Thoracic aorta (tissue), 2 donors: ENCODE results near the gene CAMK1D. TPM values are rescaled to one million over a fixed set of nuclear protein-coding genes. Genes with fewer than 3 reads are reported as not detected.
"Not testable (repeated sequence)": the region's sequence is repeated elsewhere in the genome, so short reads cannot be mapped to it uniquely, and the experiment has no call there.

Experiments used
- ATAC-seq: fragments of 150-250 bp; one replicate; pipeline ENCODE4 v1.8.0; 2017; ENCODE audit warnings: low read depth; ENCODE audit not compliant: insufficient number of reproducible peaks, low FRiP score
- DNase-seq: peaks from one replicate; pipeline ENCODE4 v3.0.0-alpha.2; 2020; ENCODE audit warnings: low spot score
- H3K27ac ChIP-seq, 2 donors: fragments of 200-600 bp; sonication (generic); 1 replicate in 1 of 2; 2 replicates in 1 of 2; pipeline ENCODE4 v1.5.1; 2016; ENCODE audit warnings: mild to moderate bottlenecking in 2 of 2, moderate library complexity in 2 of 2
- H3K27me3 ChIP-seq: fragments of 200-600 bp; sonication (generic); replicated peaks from 2 replicates; pipeline ENCODE4 v1.6.0; 2016; ENCODE audit warnings: mild to moderate bottlenecking; ENCODE audit not compliant: insufficient read depth
- H3K36me3 ChIP-seq: fragments of 200-600 bp; sonication (generic); one replicate; pipeline ENCODE4 v1.5.1; 2016
- H3K4me1 ChIP-seq, 2 donors: fragments of 200-600 bp; sonication (generic); 1 replicate in 1 of 2; 2 replicates in 1 of 2; pipeline versions ENCODE4 v1.5.1 to v1.6.0; 2016; ENCODE audit warnings: low read depth in 2 of 2, mild to moderate bottlenecking in 1 of 2; ENCODE audit not compliant: control insufficient read depth in 1 of 2
- H3K4me3 ChIP-seq: fragments of 200-600 bp; sonication (generic); 2 replicates; pipeline ENCODE4 v1.5.1; 2016; ENCODE audit warnings: mild to moderate bottlenecking
- H3K9me3 ChIP-seq: fragments of 200-600 bp; sonication (generic); 2 replicates; pipeline ENCODE4 v1.5.1; 2016
- total RNA-seq, 2 donors: library from RNA; depleted of rRNA; stranded (reverse); fragments of >200 nt; gene quantifications; one replicate each; pipeline versions ENCODE4 v1.1.0 to v1.2.3, GENCODE V29; 2016
- TF ChIP-seq, protein P1 (sequence below): fragments of 200-600 bp; sonication (generic); IDR thresholded peaks from one replicate; pipeline ENCODE4 v1.5.1; 2019; ENCODE audit warnings: antibody characterized with exemption

The CAMK1D gene
- total RNA-seq, 2 donors from 2014 or later, result 8.7 to 11.2 TPM

DNA sequence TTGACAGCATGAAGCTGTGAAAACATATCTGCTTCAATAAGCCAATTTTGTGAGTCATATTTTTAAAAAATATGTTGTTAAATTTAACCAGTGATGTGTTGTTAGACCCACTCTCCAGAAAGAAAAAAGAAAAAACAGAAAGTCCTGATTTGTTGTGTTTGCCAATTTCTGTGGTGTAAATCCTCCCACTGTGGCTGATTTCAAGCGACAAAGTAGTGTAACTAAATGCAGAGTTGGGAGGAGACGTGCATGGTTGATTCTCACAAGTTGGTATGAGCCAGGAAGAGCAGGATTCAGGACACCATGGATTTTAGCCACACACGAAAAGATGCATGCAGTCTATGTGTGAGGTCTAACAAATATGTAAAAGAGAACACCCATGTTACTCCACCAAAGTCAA, 513.1 kb downstream of the CAMK1D start:
- Histone ChIP-seq H3K9me3 (no peaks in the 10 kb centered on the region), H3K27ac (no peak overlapping the region), H3K27me3 (no peaks in the 10 kb centered on the region), H3K4me1 (no peaks in the 10 kb centered on the region), H3K36me3 (no peaks in the 10 kb centered on the region), H3K4me3 (no peak overlapping the region)
- ATAC-seq (no peak), DNase-seq (no peak)
- TF ChIP-seq, protein P1, sequence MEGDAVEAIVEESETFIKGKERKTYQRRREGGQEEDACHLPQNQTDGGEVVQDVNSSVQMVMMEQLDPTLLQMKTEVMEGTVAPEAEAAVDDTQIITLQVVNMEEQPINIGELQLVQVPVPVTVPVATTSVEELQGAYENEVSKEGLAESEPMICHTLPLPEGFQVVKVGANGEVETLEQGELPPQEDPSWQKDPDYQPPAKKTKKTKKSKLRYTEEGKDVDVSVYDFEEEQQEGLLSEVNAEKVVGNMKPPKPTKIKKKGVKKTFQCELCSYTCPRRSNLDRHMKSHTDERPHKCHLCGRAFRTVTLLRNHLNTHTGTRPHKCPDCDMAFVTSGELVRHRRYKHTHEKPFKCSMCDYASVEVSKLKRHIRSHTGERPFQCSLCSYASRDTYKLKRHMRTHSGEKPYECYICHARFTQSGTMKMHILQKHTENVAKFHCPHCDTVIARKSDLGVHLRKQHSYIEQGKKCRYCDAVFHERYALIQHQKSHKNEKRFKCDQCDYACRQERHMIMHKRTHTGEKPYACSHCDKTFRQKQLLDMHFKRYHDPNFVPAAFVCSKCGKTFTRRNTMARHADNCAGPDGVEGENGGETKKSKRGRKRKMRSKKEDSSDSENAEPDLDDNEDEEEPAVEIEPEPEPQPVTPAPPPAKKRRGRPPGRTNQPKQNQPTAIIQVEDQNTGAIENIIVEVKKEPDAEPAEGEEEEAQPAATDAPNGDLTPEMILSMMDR, result no peak

DNA sequence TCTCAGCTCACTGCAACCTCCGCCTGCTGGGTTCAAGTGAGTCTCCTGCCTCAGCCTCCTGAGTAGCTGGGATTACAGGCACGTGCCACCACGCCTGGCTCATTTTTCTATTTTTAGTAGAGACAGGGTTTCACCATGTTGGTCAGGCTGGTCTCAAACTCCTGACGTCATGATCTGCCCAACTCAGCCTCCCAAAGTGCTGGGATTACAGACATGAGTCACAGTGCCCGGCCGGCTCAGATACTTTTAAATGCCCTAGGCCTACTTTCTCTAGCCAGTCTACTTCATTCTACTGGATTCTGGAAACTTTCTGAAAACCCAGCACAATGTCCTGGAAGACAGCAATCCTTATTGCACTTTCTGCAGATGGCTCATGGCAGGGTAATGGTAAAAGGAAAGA, 516.2 kb downstream of the CAMK1D start:
- not testable (repeated sequence) for DNase-seq, ATAC-seq, H3K4me3 ChIP-seq, H3K27me3 ChIP-seq, H3K27ac ChIP-seq, H3K4me1 ChIP-seq, H3K36me3 ChIP-seq, H3K9me3 ChIP-seq

DNA sequence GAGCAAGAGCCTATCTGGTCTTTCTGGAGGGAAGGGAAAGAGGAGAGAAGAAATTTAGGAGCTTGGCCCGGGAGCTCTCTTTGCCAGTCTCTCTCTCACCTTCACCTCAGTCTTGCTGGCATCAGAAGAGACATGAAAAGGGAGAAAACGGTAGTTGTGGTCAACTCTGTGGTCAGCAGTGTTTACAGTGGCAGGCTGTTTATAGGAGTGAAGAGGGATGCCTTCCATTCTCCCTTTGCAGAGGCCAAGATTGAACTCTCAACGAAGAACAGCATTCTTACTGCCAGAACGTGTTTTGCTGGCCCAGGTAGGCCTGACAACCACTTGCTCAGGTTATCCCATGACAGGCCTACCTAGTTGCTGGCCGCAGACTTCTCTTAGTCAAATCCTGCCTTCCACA, 518.9 kb downstream of the CAMK1D start:
- TF ChIP-seq, protein P1, result no peak
- Histone ChIP-seq H3K4me1 (peaks cover 0 to 8% of the 10 kb centered on the region in 2 donors), H3K27ac (no peak overlapping the region), H3K4me3 (no peak overlapping the region), H3K27me3 (no peaks in the 10 kb centered on the region), H3K9me3 (no peaks in the 10 kb centered on the region), H3K36me3 (no peaks in the 10 kb centered on the region)
- ATAC-seq, result no peak
- no peak for DNase-seq

DNA sequence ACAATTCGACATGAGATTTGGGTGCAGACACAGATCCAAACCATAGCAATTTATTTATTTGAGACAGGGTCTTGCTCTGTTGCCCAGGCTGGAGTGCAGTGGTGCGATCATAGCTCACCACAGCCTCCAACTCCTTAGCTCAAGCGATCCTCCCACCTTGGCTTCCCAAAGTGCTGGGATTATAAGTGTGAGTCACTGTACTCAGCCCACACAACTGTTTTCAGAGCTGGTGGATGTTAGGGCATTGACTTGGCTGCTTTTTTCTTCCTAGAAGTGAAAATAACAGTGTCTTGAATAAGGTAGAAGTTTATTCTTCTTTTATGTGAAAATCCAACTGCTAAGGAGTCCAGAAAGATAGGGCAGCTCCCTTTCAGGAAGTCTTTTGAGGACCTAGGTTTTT, 520.1 kb downstream of the CAMK1D start:
- TF ChIP-seq, protein P1, result no peak
- Histone ChIP-seq H3K27ac (no peak overlapping the region), H3K9me3 (no peaks in the 10 kb centered on the region), H3K36me3 (no peaks in the 10 kb centered on the region), H3K4me3 (no peak overlapping the region), H3K4me1 (peaks cover 0 to 12% of the 10 kb centered on the region in 2 donors), H3K27me3 (no peaks in the 10 kb centered on the region)
- ATAC-seq (no peak), DNase-seq (no peak)

DNA sequence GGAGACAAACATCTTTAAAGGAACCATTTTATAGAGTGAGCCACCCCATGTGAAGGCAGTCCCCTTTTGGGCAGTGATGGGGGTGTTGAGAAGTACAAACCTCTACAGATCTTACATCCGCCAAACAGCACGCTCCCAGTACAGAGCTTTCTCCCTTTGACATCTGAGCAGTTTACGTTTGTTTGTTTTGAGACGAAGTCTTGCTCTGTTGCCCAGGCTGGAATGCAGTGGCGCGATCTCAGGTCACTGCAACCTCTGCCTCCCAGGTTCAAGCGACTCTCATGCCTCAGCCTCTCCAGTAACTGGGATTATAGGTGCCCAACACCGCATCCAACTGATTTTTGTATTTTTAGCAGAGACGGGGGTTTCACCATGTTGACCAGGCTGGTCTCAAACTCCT, 523.2 kb downstream of the CAMK1D start:
- TF ChIP-seq, protein P1, result no peak
- no peak overlapping the region for H3K4me3 ChIP-seq
- no peaks in the 10 kb centered on the region for H3K36me3 ChIP-seq
- H3K4me1 ChIP-seq, result peaks cover 4 to 31% of the 10 kb centered on the region in 2 donors
- H3K9me3 ChIP-seq, result no peaks in the 10 kb centered on the region
- no peak overlapping the region for H3K27ac ChIP-seq
- no peaks in the 10 kb centered on the region for H3K27me3 ChIP-seq
- no peak for ATAC-seq
- DNase-seq, result no peak

DNA sequence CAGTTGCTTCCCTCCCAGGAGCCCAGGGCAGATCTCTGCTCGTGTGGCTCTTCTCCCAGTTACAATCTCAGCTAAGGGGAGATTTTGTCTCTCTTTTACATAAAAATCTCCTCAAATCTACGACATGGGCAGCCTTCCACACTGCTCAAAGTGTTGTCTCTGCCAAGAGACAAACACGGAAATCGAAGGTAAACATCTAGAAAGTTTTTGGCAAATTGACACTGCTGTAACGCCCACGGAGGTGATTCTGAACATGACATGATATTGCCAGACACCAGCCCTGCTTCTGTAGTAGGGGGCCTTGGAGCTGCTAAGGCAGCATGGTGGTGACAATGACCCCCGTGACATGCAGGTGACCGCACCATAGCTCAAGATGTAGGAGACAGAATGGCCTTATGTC, 523.8 kb downstream of the CAMK1D start:
- DNase-seq (no peak), ATAC-seq (no peak)
- no peaks in the 10 kb centered on the region for H3K36me3 ChIP-seq
- TF ChIP-seq, protein P1, result no peak
- no peaks in the 10 kb centered on the region for H3K9me3 ChIP-seq
- H3K4me3 ChIP-seq, result no peak overlapping the region
- no peak overlapping the region for H3K27ac ChIP-seq
- no peaks in the 10 kb centered on the region for H3K27me3 ChIP-seq
- H3K4me1 ChIP-seq, result peaks cover 4 to 31% of the 10 kb centered on the region in 2 donors
